OCI-LY7 (cell line): Measurements from ENCODE around the gene PCIF1. TPM values are rescaled to one million over a fixed set of nuclear protein-coding genes. Genes with fewer than 3 reads are reported as not detected.

ENCODE experiments used
- BruUV-seq: library from RNA; stranded (reverse); fragments of 400-500 nt; replicated peaks from 2 replicates; lab custom pipeline; 2021; lab: Mats Ljungman, UMichigan
- CTCF ChIA-PET: fragments of 300-600 bp; sonication (Branson Sonifier 250); formaldehyde crosslinking; loops from one replicate; lab custom pipeline; 2022; ENCODE audit warnings: antibody characterized with exemption; ENCODE audit not compliant: unreplicated experiment; lab: Charles Lee
- POLR2A ChIA-PET: fragments of 300-600 bp; sonication (Branson Sonifier 250); formaldehyde crosslinking; loops from one replicate; lab custom pipeline; 2022; ENCODE audit warnings: antibody characterized with exemption; lab: Charles Lee
- DNase-seq: peaks from one replicate; pipeline ENCODE4 v3.0.0-alpha.2; 2015; ENCODE audit warnings: low spot score
- H2AFZ ChIP-seq: fragments of 200-600 bp; sonication (generic), shearing (Covaris generic); 2 replicates; pipeline ENCODE4 v1.6.1; 2014; ENCODE audit warnings: mild to moderate bottlenecking, antibody characterized with exemption, low read length, moderate library complexity
- H3K27ac ChIP-seq: fragments of 200-600 bp; sonication (generic); 2 replicates; pipeline ENCODE4 v1.5.1; 2014; ENCODE audit warnings: mixed run types, low read depth, mild to moderate bottlenecking, moderate library complexity, low read length, inconsistent platforms; ENCODE audit not compliant: poor library complexity, severe bottlenecking
- H3K36me3 ChIP-seq: fragments of 200-600 bp; sonication (generic); 2 replicates; pipeline ENCODE4 v1.6.1; 2014; ENCODE audit warnings: mild to moderate bottlenecking, antibody characterized with exemption, low read length, moderate library complexity, mixed read lengths; ENCODE audit not compliant: insufficient read depth
- H3K4me1 ChIP-seq: fragments of 200-600 bp; sonication (generic); 2 replicates; pipeline ENCODE4 v1.5.1; 2014; ENCODE audit warnings: mild to moderate bottlenecking, low read length; ENCODE audit not compliant: insufficient read depth, poor library complexity, severe bottlenecking
- H3K4me2 ChIP-seq: fragments of 200-600 bp; sonication (generic); 2 replicates; pipeline ENCODE4 v1.6.1; 2014; ENCODE audit warnings: mild to moderate bottlenecking, low read length
- H3K4me3 ChIP-seq: fragments of 200-600 bp; sonication (generic); 2 replicates; pipeline ENCODE4 v1.5.1; 2014; ENCODE audit warnings: mild to moderate bottlenecking, low read depth, low read length; ENCODE audit not compliant: poor library complexity, severe bottlenecking
- H3K79me2 ChIP-seq: fragments of 200-600 bp; sonication (generic); 2 replicates; pipeline ENCODE4 v1.6.1; 2016; ENCODE audit warnings: low read depth, mild to moderate bottlenecking, low read length, moderate library complexity, mixed read lengths; ENCODE audit not compliant: insufficient read depth
- H3K9me2 ChIP-seq: fragments of 200-600 bp; sonication (generic); 2 replicates; pipeline ENCODE4 v1.6.1; 2016; ENCODE audit warnings: mild to moderate bottlenecking, low read length, mixed read lengths; ENCODE audit not compliant: insufficient read depth
- H3K9me3 ChIP-seq: fragments of 200-600 bp; sonication (generic); 2 replicates; pipeline ENCODE4 v1.6.1; 2014; ENCODE audit warnings: mild to moderate bottlenecking, mixed run types, low read length, mixed read lengths
- H4K20me1 ChIP-seq: fragments of 200-600 bp; sonication (generic); 2 replicates; pipeline ENCODE4 v1.6.1; 2014; ENCODE audit warnings: mild to moderate bottlenecking, antibody characterized with exemption, low read length, moderate library complexity, mixed read lengths; ENCODE audit not compliant: insufficient read depth
- CTCF ChIP-seq: fragments of 200-600 bp; sonication (generic); conservative IDR thresholded peaks from 2 replicates; pipeline ENCODE4 v1.5.1; 2014; ENCODE audit warnings: mild to moderate bottlenecking, antibody characterized with exemption, low read length, moderate library complexity, mixed read lengths
- EZH2phosphoT487 ChIP-seq: fragments of 200-600 bp; sonication (generic); IDR thresholded peaks from 2 replicates; pipeline ENCODE4 v1.6.1; 2018; ENCODE audit warnings: low read depth, borderline replicate concordance, mild to moderate bottlenecking, mixed run types, antibody characterized with exemption, low read length, moderate library complexity, mixed read lengths
- intact Hi-C: fragments of 100-400 bp; cut with micrococcal nuclease; formaldehyde crosslinking; loops from one replicate; pipeline ENCODE4 v1.10.0; 2022; ENCODE audit not compliant: unreplicated experiment
- total RNA-seq, 2 experiments: library from RNA; depleted of rRNA in 1 of 2; stranded (reverse); fragments of >200 nt in 1 of 2; shearing (Covaris generic) in 1 of 2; gene quantifications; 2 replicates each; pipeline ENCODE4 v1.2.3, GENCODE V29; 2014 to 2022

PCIF1 gene
- total RNA-seq, 2 experiments from 2014 or later: 21.2 to 40.6 TPM

DNA sequence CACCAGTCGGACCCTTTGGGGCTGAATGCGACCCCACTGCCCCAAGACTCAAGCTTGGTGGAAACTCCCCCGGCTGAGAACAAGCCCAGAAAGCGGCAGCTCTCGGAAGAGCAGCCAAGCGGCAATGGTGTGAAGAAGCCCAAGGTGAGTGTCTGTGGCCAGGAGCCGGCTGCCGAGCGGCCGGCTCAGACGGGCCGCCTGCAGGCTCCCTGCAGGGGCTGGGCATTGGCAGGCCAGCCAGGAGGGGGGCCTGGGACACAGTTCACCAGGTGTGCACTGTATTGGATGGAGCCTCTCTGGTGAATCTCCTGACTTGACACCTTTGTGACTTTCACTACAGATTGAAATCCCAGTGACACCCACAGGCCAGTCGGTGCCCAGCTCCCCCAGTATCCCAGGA lies 6.0 kb downstream of the PCIF1 start:
- CTCF ChIA-PET: no interaction called here
- Histone ChIP-seq H3K9me2 (no peaks in the 10 kb centered on the region), H2AFZ (no peak overlapping the region), H3K36me3 (peaks cover 80% of the 10 kb centered on the region), H4K20me1 (no peaks in the 10 kb centered on the region), H3K9me3 (no peaks in the 10 kb centered on the region), H3K79me2 (peaks cover 20% of the 10 kb centered on the region), H3K4me2 (no peak overlapping the region), H3K4me1 (no peaks in the 10 kb centered on the region), H3K27ac (no peak overlapping the region), H3K4me3 (no peak overlapping the region)
- DNase-seq: no peak
- POLR2A ChIA-PET: no interaction called here
- intact Hi-C loops: no loop called here
- no TSS peak for BruUV-seq
- TF ChIP-seq CTCF: no peak

GRCh38 chr20:45943613-45944012 lies 9.1 kb downstream of the PCIF1 start:
- no peak for DNase-seq
- intact Hi-C loops: no loop called here
- peaks cover 91% of the 10 kb centered on the region for H3K36me3 ChIP-seq
- H3K27ac ChIP-seq: no peak overlapping the region
- H3K9me3 ChIP-seq: no peaks in the 10 kb centered on the region
- H4K20me1 ChIP-seq: no peaks in the 10 kb centered on the region
- H3K9me2 ChIP-seq: no peaks in the 10 kb centered on the region
- H3K4me2 ChIP-seq: no peak overlapping the region
- TF ChIP-seq EZH2phosphoT487: no peak
- no peak for TF ChIP-seq CTCF
- BruUV-seq: no TSS peak
- no peaks in the 10 kb centered on the region for H3K79me2 ChIP-seq
- no peaks in the 10 kb centered on the region for H3K4me1 ChIP-seq
- POLR2A ChIA-PET: no interaction called here
- no peak overlapping the region for H2AFZ ChIP-seq
- no peak overlapping the region for H3K4me3 ChIP-seq
- CTCF ChIA-PET: no interaction called here

- CTCF ChIA-PET: no interaction called here
- POLR2A ChIA-PET: no interaction called here
- H3K9me3 ChIP-seq: no peaks in the 10 kb centered on the region
- H3K36me3 ChIP-seq: peaks cover 91% of the 10 kb centered on the region
- no peak for TF ChIP-seq EZH2phosphoT487
- TF ChIP-seq CTCF: no peak
- intact Hi-C loops: no loop called here
- DNase-seq: no peak
- H3K79me2 ChIP-seq: no peaks in the 10 kb centered on the region
- no peaks in the 10 kb centered on the region for H4K20me1 ChIP-seq
- H3K4me1 ChIP-seq: no peaks in the 10 kb centered on the region
- no peak overlapping the region for H3K27ac ChIP-seq
- no TSS peak for BruUV-seq
- H2AFZ ChIP-seq: no peak overlapping the region
- no peak overlapping the region for H3K4me3 ChIP-seq
- H3K9me2 ChIP-seq: no peaks in the 10 kb centered on the region
- no peak overlapping the region for H3K4me2 ChIP-seq
Measured at GRCh38 chr20:45944151-45944964, 9.9 kb downstream of the PCIF1 start.
